ENCODE measurements around the gene CPNE8.

CPNE8 gene

GRCh38 chr12:38728894-38729293, 176.5 kb downstream of the CPNE8 start:
- no peak for DNase-seq (ENCODE audit: low read depth in 2 of 2)

GRCh38 chr12:38721611-38722252, 183.7 kb downstream of the CPNE8 start:
- DNase-seq (ENCODE audit: low read depth in 2 of 2), result no peak

- DNase-seq (ENCODE audit: low read depth in 2 of 2), result no peak
Measured at GRCh38 chr12:38720661-38721060, 184.7 kb downstream of the CPNE8 start.

GRCh38 chr12:38713294-38713693, 192.1 kb downstream of the CPNE8 start:
- no peak for DNase-seq (ENCODE audit: low read depth in 2 of 2)

- DNase-seq (ENCODE audit: low read depth in 2 of 2), result no peak
Measured at GRCh38 chr12:38711054-38711453, 194.3 kb downstream of the CPNE8 start.

- no peak for DNase-seq (ENCODE audit: low read depth in 2 of 2)
Measured at GRCh38 chr12:38708466-38708865, 196.9 kb downstream of the CPNE8 start.

GRCh38 chr12:38707648-38708047, 197.7 kb downstream of the CPNE8 start:
- DNase-seq (ENCODE audit: low read depth in 2 of 2), result no peak

- DNase-seq (ENCODE audit: low read depth in 2 of 2), result no peak
Measured at GRCh38 chr12:38697289-38697688, 208.1 kb downstream of the CPNE8 start.

- no peak for DNase-seq (ENCODE audit: low read depth in 2 of 2)
Measured at GRCh38 chr12:38695057-38695456, 210.3 kb downstream of the CPNE8 start.

- no peak for DNase-seq (ENCODE audit: low read depth in 2 of 2)
Measured at GRCh38 chr12:38691164-38691563, 214.2 kb downstream of the CPNE8 start.

- no peak for DNase-seq (ENCODE audit: low read depth in 2 of 2)
Measured at GRCh38 chr12:38690646-38691045, 214.7 kb downstream of the CPNE8 start.

GRCh38 chr12:38689704-38690103, 215.7 kb downstream of the CPNE8 start:
- DNase-seq (ENCODE audit: low read depth in 2 of 2), result no peak

GRCh38 chr12:38689195-38689594, 216.2 kb downstream of the CPNE8 start:
- no peak for DNase-seq (ENCODE audit: low read depth in 2 of 2)

- no peak for DNase-seq (ENCODE audit: low read depth in 2 of 2)
Measured at GRCh38 chr12:38682521-38682920, 222.9 kb downstream of the CPNE8 start.

GRCh38 chr12:38669530-38669929, 235.9 kb downstream of the CPNE8 start:
- DNase-seq (ENCODE audit: low read depth in 2 of 2), result no peak

- DNase-seq (ENCODE audit: low read depth in 2 of 2), result no peak
Measured at GRCh38 chr12:38669081-38669480, 236.3 kb downstream of the CPNE8 start.

GRCh38 chr12:38666425-38666824, 239.0 kb downstream of the CPNE8 start:
- no peak for DNase-seq (ENCODE audit: low read depth in 2 of 2)

GRCh38 chr12:38664661-38665269, 240.6 kb downstream of the CPNE8 start:
- no peak for DNase-seq (ENCODE audit: low read depth in 2 of 2)

GRCh38 chr12:38662829-38663228, 242.6 kb downstream of the CPNE8 start:
- no peak for DNase-seq (ENCODE audit: low read depth in 2 of 2)

GRCh38 chr12:38653650-38654049, 251.7 kb downstream of the CPNE8 start:
- no peak for DNase-seq (ENCODE audit: low read depth in 2 of 2)

GRCh38 chr12:38648813-38649212, 256.6 kb downstream of the CPNE8 start:
- no peak for DNase-seq (ENCODE audit: low read depth in 2 of 2)

- DNase-seq (ENCODE audit: low read depth in 2 of 2), result no peak
Measured at GRCh38 chr12:38646146-38646545, 259.2 kb downstream of the CPNE8 start.

- DNase-seq (ENCODE audit: low read depth in 2 of 2), result no peak
Measured at GRCh38 chr12:38639625-38640024, 265.8 kb downstream of the CPNE8 start.

- no peak for DNase-seq (ENCODE audit: low read depth in 2 of 2)
Measured at GRCh38 chr12:38638401-38638800, 267.0 kb downstream of the CPNE8 start.
